Stomach smooth muscle (tissue), 2 donors: ENCODE results near the gene PARP9.

Experiments used
- H3K27ac ChIP-seq: one replicate; pipeline ENCODE4 v1.7.0; 2013; ENCODE audit warnings: mild to moderate bottlenecking, low read length, inconsistent platforms
- H3K27me3 ChIP-seq, 2 donors: one replicate each; pipeline ENCODE4 v1.7.0; 2013; ENCODE audit warnings: low read length in 2 of 2; ENCODE audit not compliant: insufficient read depth in 2 of 2, control insufficient read depth in 1 of 2
- H3K36me3 ChIP-seq, 2 donors: one replicate each; pipeline ENCODE4 v1.7.0; 2013; ENCODE audit warnings: low read length in 2 of 2; ENCODE audit not compliant: control insufficient read depth in 2 of 2, insufficient read depth in 2 of 2
- H3K4me1 ChIP-seq: one replicate; pipeline ENCODE4 v1.7.0; 2013; ENCODE audit warnings: low read length; ENCODE audit not compliant: control insufficient read depth, insufficient read depth
- H3K4me3 ChIP-seq, 2 donors: one replicate each; pipeline ENCODE4 v1.7.0; 2013; ENCODE audit warnings: low read length in 2 of 2
- H3K9ac ChIP-seq, 2 donors: one replicate each; pipeline ENCODE4 v1.7.0; 2013; ENCODE audit warnings: low read length in 2 of 2, mild to moderate bottlenecking in 1 of 2
- H3K9me3 ChIP-seq, 2 donors: one replicate each; pipeline ENCODE4 v1.7.0; 2013; ENCODE audit warnings: low read length in 2 of 2; ENCODE audit not compliant: control insufficient read depth in 2 of 2
- donor health status: healthy.
- donor health status: Pancreatic carcinoma.

PARP9 gene

DNA sequence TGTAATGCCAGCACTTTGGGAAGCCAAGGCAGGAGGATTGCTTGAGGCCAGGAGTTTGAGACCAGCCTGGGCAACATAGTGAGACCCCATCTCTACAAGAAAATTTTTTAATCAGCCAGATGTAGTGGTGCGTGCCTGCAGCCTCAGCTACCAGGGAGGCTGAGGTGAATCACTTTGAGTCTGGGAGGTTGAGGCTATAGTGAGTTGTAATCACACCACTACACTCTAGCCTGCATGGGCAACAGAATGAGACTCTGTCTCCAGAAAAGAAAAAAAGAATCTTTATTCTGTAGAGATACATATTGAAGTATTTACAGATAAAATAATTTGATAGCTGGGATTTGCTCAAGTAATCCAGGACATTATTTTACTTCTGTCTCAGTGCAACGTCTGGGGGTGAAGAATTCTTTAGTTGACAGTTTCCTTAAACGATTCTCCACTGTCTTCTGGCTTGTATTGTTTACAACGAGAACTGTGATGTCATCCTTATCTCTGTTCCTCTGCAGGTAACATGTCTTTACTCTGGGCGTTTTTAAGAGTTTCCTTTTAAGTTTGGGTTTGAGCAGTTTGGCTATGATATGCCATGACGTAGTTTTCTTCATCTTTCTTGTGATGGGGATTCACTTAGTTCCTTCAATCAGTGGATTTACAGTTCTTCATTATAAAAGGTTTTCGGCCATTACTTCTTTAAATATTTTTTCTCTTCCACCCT is 75.7 kb downstream of the PARP9 start:
- no peak overlapping the region for H3K4me3 ChIP-seq
- H3K4me1 ChIP-seq: no peaks in the 10 kb centered on the region
- no peaks in the 10 kb centered on the region for H3K27me3 ChIP-seq
- no peak overlapping the region for H3K27ac ChIP-seq
- no peak overlapping the region for H3K9ac ChIP-seq
- no peaks in the 10 kb centered on the region for H3K9me3 ChIP-seq
- H3K36me3 ChIP-seq: peaks cover 0 to 2% of the 10 kb centered on the region in 2 donors

DNA sequence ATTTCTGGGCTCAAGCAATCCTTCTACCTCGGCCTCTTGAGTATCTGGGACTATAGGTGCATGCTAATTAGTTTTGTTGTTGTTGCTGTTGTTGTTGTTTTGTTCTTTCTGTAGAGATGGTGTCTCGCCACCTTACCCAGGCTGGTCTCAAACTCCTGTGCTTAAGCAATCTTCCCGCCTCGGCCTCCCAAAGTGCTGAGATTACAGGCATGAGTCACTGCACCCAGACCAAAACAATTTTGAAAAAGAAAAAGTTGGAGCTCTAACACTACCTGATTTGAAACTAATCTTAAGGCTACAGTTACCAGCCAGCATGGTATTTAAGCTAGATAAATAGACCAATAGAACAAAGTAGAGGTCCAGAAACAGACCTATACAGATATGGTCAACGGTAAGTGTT is 79.1 kb downstream of the PARP9 start:
- Histone ChIP-seq H3K4me1 (no peaks in the 10 kb centered on the region), H3K27ac (no peak overlapping the region)

DNA sequence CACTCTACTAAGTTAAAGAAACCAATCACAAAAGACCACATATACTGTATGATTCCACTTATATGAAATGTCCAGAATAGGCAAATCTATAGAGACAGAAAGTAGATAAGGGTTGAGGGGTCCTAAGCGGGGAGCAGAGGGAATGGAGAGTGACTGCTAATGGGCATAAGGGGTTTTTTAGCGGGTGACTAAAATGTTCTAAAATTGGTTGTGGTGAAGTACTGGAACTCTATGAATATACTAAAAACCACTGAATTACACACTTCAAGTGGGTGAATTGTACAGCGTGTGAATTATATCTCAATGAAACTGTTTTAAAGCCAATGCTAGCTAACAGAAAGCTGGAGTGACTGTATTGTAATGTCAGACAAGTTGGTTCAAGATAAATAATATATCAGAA is 82.7 kb downstream of the PARP9 start:
- H3K4me3 ChIP-seq: no peak overlapping the region
- H3K36me3 ChIP-seq: no peaks in the 10 kb centered on the region
- no peak overlapping the region for H3K9ac ChIP-seq
- no peaks in the 10 kb centered on the region for H3K27me3 ChIP-seq
- H3K9me3 ChIP-seq: no peaks in the 10 kb centered on the region
- no peak overlapping the region for H3K27ac ChIP-seq
- no peaks in the 10 kb centered on the region for H3K4me1 ChIP-seq

More for the DNA sequence above, 79.1 kb downstream of the PARP9 start:
- Histone ChIP-seq H3K27me3 (no peaks in the 10 kb centered on the region), H3K4me3 (no peak overlapping the region), H3K36me3 (no peaks in the 10 kb centered on the region), H3K9me3 (no peaks in the 10 kb centered on the region), H3K9ac (no peak overlapping the region)
